Calu3 (cell line): ENCODE data around the gene PRKAA2. TPM values are rescaled to one million over a fixed set of nuclear protein-coding genes. Genes with fewer than 3 reads are reported as not detected.

ENCODE experiments used
- BruUV-seq: library from RNA; stranded (reverse); fragments of 400-500 nt; replicated peaks from 2 replicates; lab custom pipeline; 2021; lab: Mats Ljungman, UMichigan
- CTCF ChIA-PET: fragments of 300-600 bp; sonication (Branson Sonifier 250); formaldehyde crosslinking; loops from one replicate; lab custom pipeline; 2022; ENCODE audit warnings: antibody characterized with exemption; lab: Charles Lee
- DNase-seq: peaks from one replicate; pipeline ENCODE4 v3.0.0; 2022
- H3K27ac Mint-ChIP-seq: one replicate; pipeline ENCODE4 v1.8.0; 2022; ENCODE audit warnings: mixed read lengths; ENCODE audit not compliant: unreplicated experiment
- H3K27me3 Mint-ChIP-seq: one replicate; pipeline ENCODE4 v1.8.0; 2022; ENCODE audit warnings: mixed read lengths; ENCODE audit not compliant: unreplicated experiment
- H3K36me3 Mint-ChIP-seq: one replicate; pipeline ENCODE4 v1.8.0; 2022; ENCODE audit warnings: mild to moderate bottlenecking, moderate library complexity, mixed read lengths; ENCODE audit not compliant: insufficient read depth, unreplicated experiment
- H3K4me1 Mint-ChIP-seq: one replicate; pipeline ENCODE4 v1.8.0; 2022; ENCODE audit warnings: mild to moderate bottlenecking, low read depth, mixed read lengths; ENCODE audit not compliant: unreplicated experiment
- H3K4me3 Mint-ChIP-seq: one replicate; pipeline ENCODE4 v1.8.0; 2022; ENCODE audit warnings: mild to moderate bottlenecking, low read depth, moderate library complexity, mixed read lengths; ENCODE audit not compliant: unreplicated experiment
- H3K9me3 Mint-ChIP-seq: one replicate; pipeline ENCODE4 v1.8.0; 2022; ENCODE audit warnings: low read depth, mixed read lengths; ENCODE audit not compliant: unreplicated experiment
- CTCF ChIP-seq: fragments of 200-600 bp; IDR thresholded peaks from one replicate; pipeline ENCODE4 v1.8.0; 2022; ENCODE audit warnings: antibody characterized with exemption; ENCODE audit not compliant: unreplicated experiment
- intact Hi-C: fragments of 100-400 bp; cut with micrococcal nuclease; formaldehyde crosslinking; loops from one replicate; pipeline ENCODE4 v1.10.0; 2022; ENCODE audit not compliant: unreplicated experiment
- total RNA-seq: library from RNA; stranded (reverse); gene quantifications from 2 replicates; pipeline ENCODE4 v1.2.3, GENCODE V29; 2022

PRKAA2 gene
- total RNA-seq, 1 experiment from 2014 or later, result 9.7 TPM

- BruUV-seq, result no TSS peak
- CTCF ChIA-PET, result no interaction called here
- Mint-ChIP-seq H3K4me3 (no peak overlapping the region), H3K27ac (no peak overlapping the region), H3K36me3 (no peaks in the 10 kb centered on the region), H3K9me3 (no peaks in the 10 kb centered on the region), H3K4me1 (no peaks in the 10 kb centered on the region), H3K27me3 (no peaks in the 10 kb centered on the region)
- DNase-seq, result no peak
- intact Hi-C loops, result no loop called here
- no peak for TF ChIP-seq CTCF
These were observed 11.0 kb downstream of the PRKAA2 start for GRCh38 chr1:56655991-56656613.

- intact Hi-C loops, result no loop called here
- Mint-ChIP-seq H3K36me3 (no peaks in the 10 kb centered on the region), H3K9me3 (no peaks in the 10 kb centered on the region), H3K4me3 (no peak overlapping the region), H3K4me1 (no peaks in the 10 kb centered on the region), H3K27me3 (no peaks in the 10 kb centered on the region), H3K27ac (no peak overlapping the region)
- BruUV-seq, result no TSS peak
- DNase-seq, result no peak
- TF ChIP-seq CTCF, result no peak
- CTCF ChIA-PET, result interaction anchor here (0.7 kb wide), 2 partner anchors 788 to 829 kb away, joined by 3 to 4 read pairs; no protein-coding TSS in a partner anchor
These were observed 13.1 kb downstream of the PRKAA2 start for GRCh38 chr1:56658254-56658653.

- Mint-ChIP-seq H3K4me1 (no peaks in the 10 kb centered on the region), H3K27me3 (no peaks in the 10 kb centered on the region), H3K27ac (no peak overlapping the region), H3K36me3 (no peaks in the 10 kb centered on the region), H3K4me3 (no peak overlapping the region), H3K9me3 (no peaks in the 10 kb centered on the region)
- no peak for TF ChIP-seq CTCF
- intact Hi-C loops, result no loop called here
- DNase-seq, result no peak
- BruUV-seq, result no TSS peak
- CTCF ChIA-PET, result no interaction called here
These were observed 15.2 kb downstream of the PRKAA2 start for GRCh38 chr1:56660293-56660692.

- DNase-seq, result no peak
- H3K4me3 Mint-ChIP-seq, result no peak overlapping the region
- no peaks in the 10 kb centered on the region for H3K4me1 Mint-ChIP-seq
- no TSS peak for BruUV-seq
- no peak overlapping the region for H3K27ac Mint-ChIP-seq
- H3K27me3 Mint-ChIP-seq, result no peaks in the 10 kb centered on the region
- no peaks in the 10 kb centered on the region for H3K36me3 Mint-ChIP-seq
- no peak for TF ChIP-seq CTCF
- CTCF ChIA-PET, result no interaction called here
- intact Hi-C loops, result no loop called here
- no peaks in the 10 kb centered on the region for H3K9me3 Mint-ChIP-seq
These were observed 18.7 kb downstream of the PRKAA2 start for GRCh38 chr1:56663846-56664245.
